Measurements from ENCODE around the gene NIT2. TPM values are rescaled to one million over a fixed set of nuclear protein-coding genes. Genes with fewer than 3 reads are reported as not detected.

The NIT2 gene
- total RNA-seq: 41.6 and 49.3 TPM in 2 replicates

DNA sequence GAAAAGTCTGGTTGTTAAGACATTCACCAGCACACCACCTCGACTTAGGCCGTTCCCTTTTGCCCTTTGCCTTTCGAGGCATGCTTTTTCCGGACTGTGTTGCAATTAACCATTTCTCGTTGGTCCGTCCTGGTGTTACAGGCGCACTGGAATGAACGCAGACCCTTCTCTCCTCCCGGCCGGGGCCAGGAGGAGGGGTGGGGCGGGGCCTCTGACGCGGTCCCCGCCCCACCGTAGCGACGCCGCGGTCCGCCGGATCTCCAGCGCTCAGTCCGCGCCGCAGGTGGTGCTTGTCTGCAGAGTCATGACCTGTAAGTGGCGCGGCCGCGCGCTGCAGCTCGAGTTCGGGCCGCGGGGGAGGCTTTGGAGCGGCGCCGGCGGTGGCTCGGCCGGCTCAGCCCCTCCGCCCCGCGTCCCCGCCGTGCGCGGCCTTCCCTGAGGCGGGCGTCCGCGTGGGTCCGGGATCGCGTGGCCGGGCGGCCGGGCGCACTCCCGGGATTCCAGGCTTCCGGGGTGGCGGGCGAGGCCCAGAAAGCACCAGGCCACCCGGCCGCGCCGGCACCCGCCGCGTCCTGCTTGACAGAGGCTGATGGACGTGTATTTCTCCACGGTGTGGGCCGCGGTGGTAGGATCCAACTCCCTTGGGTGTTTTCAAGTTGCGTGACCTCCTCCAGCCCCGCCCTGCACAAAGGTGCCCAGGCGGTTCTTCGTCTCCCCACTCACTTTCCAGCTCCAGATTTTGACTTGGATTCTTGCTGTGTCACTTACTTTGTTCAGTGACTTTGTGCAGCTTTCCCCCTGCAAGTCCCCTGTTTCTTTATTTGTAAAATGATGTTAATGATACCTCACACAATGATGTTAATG lies at the start of gene NIT2:
Gene NIT2 (plus strand): TSS at position 270 of the 864 bp plus-strand sequence. CDS start 35 bp downstream, at position 305.

DNA sequence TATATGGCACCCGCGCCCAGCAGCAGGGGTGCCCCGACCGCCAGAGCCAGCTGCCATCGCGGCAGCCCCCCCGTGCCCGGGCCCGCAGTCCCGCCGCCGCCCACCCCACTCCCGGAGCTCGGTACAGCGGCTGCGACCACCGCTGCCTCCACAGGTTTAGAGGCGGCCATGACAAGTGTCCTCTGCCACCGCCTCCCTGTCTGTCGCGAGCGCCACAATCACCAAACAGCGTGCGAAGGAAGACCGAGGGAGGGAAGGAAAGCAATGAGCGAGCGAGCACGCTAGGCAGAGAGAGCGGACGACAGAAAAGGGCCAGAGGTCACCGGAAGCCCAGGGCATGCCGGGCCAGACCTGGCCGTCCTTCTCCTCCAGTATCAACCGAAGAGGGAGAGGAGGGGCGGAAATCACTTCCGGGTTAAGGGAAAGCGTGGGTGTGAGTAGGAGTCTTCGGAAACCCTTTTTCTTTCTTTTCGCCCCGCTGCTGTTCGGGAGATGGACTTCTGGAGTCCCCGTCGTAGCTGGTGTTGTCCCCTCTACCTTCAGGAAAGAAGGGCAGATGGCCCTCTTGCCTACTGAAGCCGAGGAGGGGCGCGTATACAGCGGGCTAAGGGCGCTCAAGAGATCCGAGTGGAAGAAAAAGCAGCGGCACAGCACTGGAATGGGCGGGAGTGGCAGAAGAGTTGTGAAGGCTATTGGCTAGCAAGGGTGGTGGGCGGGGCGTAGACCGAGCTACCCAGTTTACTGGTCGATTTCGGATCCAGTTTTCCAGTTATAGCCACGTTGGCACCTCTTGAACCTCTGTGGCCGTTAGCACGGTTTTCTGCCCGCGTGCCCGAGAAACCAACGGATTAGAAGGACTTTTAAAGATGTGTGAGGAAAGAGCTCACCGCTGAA lies 66.5 kb downstream of the NIT2 start, which contains the start of the genes LNP1 and TOMM70:
Gene LNP1 (plus strand): TSS at position 760 of the 894 bp plus-strand sequence. CDS start 28,191 bp downstream, outside the sequence.
Gene TOMM70 (minus strand): TSS at position 310 of the 894 bp plus-strand sequence. CDS start 140 bp downstream, at position 170.

Other genes starting within 250 kb of the NIT2 start
- gene FILIP1L, start 220.3 kb upstream of the NIT2 start, total RNA-seq: 4.4 and 8.0 TPM in 2 replicates
- 21.9 and 29.9 TPM in 2 replicates for gene TBC1D23, start 73.8 kb upstream of the NIT2 start, total RNA-seq
- 37.6 and 47.9 TPM in 2 replicates for gene TOMM70, start 66.3 kb downstream of the NIT2 start, total RNA-seq
- gene LNP1, start 66.8 kb downstream of the NIT2 start, total RNA-seq: 0.70 and 3.0 TPM in 2 replicates
- 4.4 and 8.4 TPM in 2 replicates for gene TMEM45A, start 157.9 kb downstream of the NIT2 start, total RNA-seq